ENCODE data around the gene REELD1. TPM values are rescaled to one million over a fixed set of nuclear protein-coding genes. Genes with fewer than 3 reads are reported as not detected.

Gene REELD1
- total RNA-seq, 4 donors from 2014 or later: 0.27 to 1.4 TPM; not detected in 2

- intact Hi-C loops (cut with DNase I; ENCODE audit: low total_unique reads): no loop called here
- TF ChIP-seq POLR2A (IDR thresholded peaks at IDR 0.05) (no peak), EP300 (IDR thresholded peaks at IDR 0.05; ENCODE audit: low read depth) (no peak), CTCF (IDR thresholded peaks at IDR 0.05) (no peak), POLR2AphosphoS5 (IDR thresholded peaks at IDR 0.05) (no peak)
These were observed 41.1 kb downstream of the REELD1 start for GRCh38 chr4:146255463-146255862.

GRCh38 chr4:146255874-146256273 is 41.5 kb downstream of the REELD1 start:
- intact Hi-C loops (cut with DNase I; ENCODE audit: low total_unique reads): no loop called here
- DNase-seq: no peak
- WGBS, 2 donors (ENCODE audit: low coverage in 1 of 2): 62 to 69% methylated on average over 3 of the region's 3 CpGs
- Histone ChIP-seq H3K4me1 (peaks cover 0 to 12% (median 0%) of the 10 kb centered on the region in 4 donors), H3K36me3 (no peaks in the 10 kb centered on the region), H3K27ac (no peak overlapping the region), H3K27me3 (no peaks in the 10 kb centered on the region), H3K9me3 (no peaks in the 10 kb centered on the region), H3K4me3 (no peak overlapping the region)
- in situ Hi-C loops (cut with MboI; ENCODE audit: low pct_ligation_motif_present in 1 of 4, low pct_unique_long_range_greater_than_20kb in 1 of 4, low sequenced_read_pairs in 3 of 4): no loop called here
- TF ChIP-seq EP300 (IDR thresholded peaks at IDR 0.05; ENCODE audit: low read depth) (no peak), CTCF (IDR thresholded peaks at IDR 0.05) (no peak), POLR2A (IDR thresholded peaks at IDR 0.05) (no peak), POLR2AphosphoS5 (IDR thresholded peaks at IDR 0.05) (no peak)

More at GRCh38 chr4:146255463-146255862, 41.1 kb downstream of the REELD1 start:
- Histone ChIP-seq H3K27ac (no peak overlapping the region), H3K4me3 (no peak overlapping the region), H3K36me3 (no peaks in the 10 kb centered on the region), H3K4me1 (peaks cover 0 to 12% (median 0%) of the 10 kb centered on the region in 4 donors), H3K9me3 (no peaks in the 10 kb centered on the region), H3K27me3 (no peaks in the 10 kb centered on the region)
- in situ Hi-C loops (cut with MboI; ENCODE audit: low pct_ligation_motif_present in 1 of 4, low pct_unique_long_range_greater_than_20kb in 1 of 4, low sequenced_read_pairs in 3 of 4): no loop called here
- 90 to 100% methylated on average over 1 of the region's 1 CpG for WGBS, 2 donors (ENCODE audit: low coverage in 1 of 2)
- DNase-seq: no peak

GRCh38 chr4:146256328-146256727 is 42.0 kb downstream of the REELD1 start:
- 40 to 44% methylated on average over 1 of the region's 1 CpG for WGBS, 2 donors (ENCODE audit: low coverage in 1 of 2)
- Histone ChIP-seq H3K9me3 (no peaks in the 10 kb centered on the region), H3K4me3 (no peak overlapping the region), H3K4me1 (peaks cover 0 to 12% (median 0%) of the 10 kb centered on the region in 4 donors), H3K27ac (no peak overlapping the region), H3K27me3 (no peaks in the 10 kb centered on the region), H3K36me3 (no peaks in the 10 kb centered on the region)
- intact Hi-C loops (cut with DNase I; ENCODE audit: low total_unique reads) (no loop called here), in situ Hi-C loops (cut with MboI; ENCODE audit: low pct_ligation_motif_present in 1 of 4, low pct_unique_long_range_greater_than_20kb in 1 of 4, low sequenced_read_pairs in 3 of 4) (no loop called here)
- DNase-seq: no peak
- TF ChIP-seq POLR2AphosphoS5 (IDR thresholded peaks at IDR 0.05) (no peak), POLR2A (IDR thresholded peaks at IDR 0.05) (no peak), EP300 (IDR thresholded peaks at IDR 0.05; ENCODE audit: low read depth) (no peak), CTCF (IDR thresholded peaks at IDR 0.05) (no peak)

GRCh38 chr4:146257511-146257910 is 43.2 kb downstream of the REELD1 start:
- in situ Hi-C loops (cut with MboI; ENCODE audit: low pct_ligation_motif_present in 1 of 4, low pct_unique_long_range_greater_than_20kb in 1 of 4, low sequenced_read_pairs in 3 of 4): no loop called here

GRCh38 chr4:146260521-146260920 is 46.2 kb downstream of the REELD1 start:
- Histone ChIP-seq H3K27me3 (no peaks in the 10 kb centered on the region), H3K9me3 (no peaks in the 10 kb centered on the region), H3K4me1 (no peaks in the 10 kb centered on the region), H3K4me3 (no peak overlapping the region), H3K27ac (no peak overlapping the region), H3K36me3 (no peaks in the 10 kb centered on the region)
- no peak for TF ChIP-seq POLR2A (IDR thresholded peaks at IDR 0.05)
- no peak for TF ChIP-seq POLR2AphosphoS5 (IDR thresholded peaks at IDR 0.05)
- no peak for TF ChIP-seq CTCF (IDR thresholded peaks at IDR 0.05)
- no peak for TF ChIP-seq EP300 (IDR thresholded peaks at IDR 0.05; ENCODE audit: low read depth)
- 86% methylated on average over 4 of the region's 4 CpGs; no CpG with 5 or more reads in 1 of the 2 donors for WGBS, 2 donors (ENCODE audit: low coverage in 1 of 2)
- intact Hi-C loops (cut with DNase I; ENCODE audit: low total_unique reads): no loop called here
- in situ Hi-C loops (cut with MboI; ENCODE audit: low pct_ligation_motif_present in 1 of 4, low pct_unique_long_range_greater_than_20kb in 1 of 4, low sequenced_read_pairs in 3 of 4): no loop called here
- no peak for DNase-seq

More at GRCh38 chr4:146257511-146257910, 43.2 kb downstream of the REELD1 start:
- DNase-seq: no peak
- TF ChIP-seq POLR2A (IDR thresholded peaks at IDR 0.05): no peak
- Histone ChIP-seq H3K9me3 (no peaks in the 10 kb centered on the region), H3K36me3 (no peaks in the 10 kb centered on the region), H3K27me3 (no peaks in the 10 kb centered on the region), H3K4me3 (no peak overlapping the region), H3K27ac (no peak overlapping the region), H3K4me1 (peaks cover 0 to 9% (median 0%) of the 10 kb centered on the region in 4 donors)
- 100% methylated on average over 1 of the region's 1 CpG; no CpG with 5 or more reads in 1 of the 2 donors for WGBS, 2 donors (ENCODE audit: low coverage in 1 of 2)
- intact Hi-C loops (cut with DNase I; ENCODE audit: low total_unique reads): no loop called here
